Fibroblast of pulmonary artery (primary cell): ENCODE data around the gene PAX5.

Experiments used
- DNase-seq: peaks from one replicate; pipeline ENCODE4 v3.0.0-alpha.2; 2010; ENCODE audit warnings: low read depth
- H3K4me3 ChIP-seq: replicated peaks from 2 replicates; pipeline ENCODE4 v1.5.1; 2011; ENCODE audit warnings: low read depth, mild to moderate bottlenecking, control low read depth, low read length, moderate library complexity
- TF ChIP-seq, protein P1 (sequence below): IDR thresholded peaks from 2 replicates; pipeline ENCODE4 v1.5.1; 2011; ENCODE audit warnings: mild to moderate bottlenecking, control low read depth, low read length, inconsistent platforms; ENCODE audit errors: missing control alignments

PAX5 gene

DNA sequence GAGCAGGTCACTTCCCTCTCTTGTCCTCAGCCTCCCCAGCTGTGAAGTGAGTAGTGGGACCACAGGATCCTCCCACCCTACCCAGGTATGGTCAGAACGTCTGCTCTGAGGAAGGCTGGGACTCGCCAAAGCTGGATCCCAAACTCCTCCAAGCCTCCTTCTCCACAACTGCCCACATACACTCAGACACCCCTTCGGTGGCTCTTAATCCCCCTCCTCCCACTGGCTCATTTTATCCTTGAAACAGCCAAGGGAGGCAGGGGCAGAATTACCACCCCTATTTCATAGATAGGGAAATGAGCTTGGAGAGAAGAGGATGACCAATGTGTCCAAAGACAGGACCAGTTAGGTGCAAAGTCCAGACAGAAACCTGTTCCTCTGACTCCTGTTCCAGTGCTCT, 121.4 kb downstream of the PAX5 start:
- DNase-seq, result no peak
- TF ChIP-seq, protein P1, sequence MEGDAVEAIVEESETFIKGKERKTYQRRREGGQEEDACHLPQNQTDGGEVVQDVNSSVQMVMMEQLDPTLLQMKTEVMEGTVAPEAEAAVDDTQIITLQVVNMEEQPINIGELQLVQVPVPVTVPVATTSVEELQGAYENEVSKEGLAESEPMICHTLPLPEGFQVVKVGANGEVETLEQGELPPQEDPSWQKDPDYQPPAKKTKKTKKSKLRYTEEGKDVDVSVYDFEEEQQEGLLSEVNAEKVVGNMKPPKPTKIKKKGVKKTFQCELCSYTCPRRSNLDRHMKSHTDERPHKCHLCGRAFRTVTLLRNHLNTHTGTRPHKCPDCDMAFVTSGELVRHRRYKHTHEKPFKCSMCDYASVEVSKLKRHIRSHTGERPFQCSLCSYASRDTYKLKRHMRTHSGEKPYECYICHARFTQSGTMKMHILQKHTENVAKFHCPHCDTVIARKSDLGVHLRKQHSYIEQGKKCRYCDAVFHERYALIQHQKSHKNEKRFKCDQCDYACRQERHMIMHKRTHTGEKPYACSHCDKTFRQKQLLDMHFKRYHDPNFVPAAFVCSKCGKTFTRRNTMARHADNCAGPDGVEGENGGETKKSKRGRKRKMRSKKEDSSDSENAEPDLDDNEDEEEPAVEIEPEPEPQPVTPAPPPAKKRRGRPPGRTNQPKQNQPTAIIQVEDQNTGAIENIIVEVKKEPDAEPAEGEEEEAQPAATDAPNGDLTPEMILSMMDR, result no peak

DNA sequence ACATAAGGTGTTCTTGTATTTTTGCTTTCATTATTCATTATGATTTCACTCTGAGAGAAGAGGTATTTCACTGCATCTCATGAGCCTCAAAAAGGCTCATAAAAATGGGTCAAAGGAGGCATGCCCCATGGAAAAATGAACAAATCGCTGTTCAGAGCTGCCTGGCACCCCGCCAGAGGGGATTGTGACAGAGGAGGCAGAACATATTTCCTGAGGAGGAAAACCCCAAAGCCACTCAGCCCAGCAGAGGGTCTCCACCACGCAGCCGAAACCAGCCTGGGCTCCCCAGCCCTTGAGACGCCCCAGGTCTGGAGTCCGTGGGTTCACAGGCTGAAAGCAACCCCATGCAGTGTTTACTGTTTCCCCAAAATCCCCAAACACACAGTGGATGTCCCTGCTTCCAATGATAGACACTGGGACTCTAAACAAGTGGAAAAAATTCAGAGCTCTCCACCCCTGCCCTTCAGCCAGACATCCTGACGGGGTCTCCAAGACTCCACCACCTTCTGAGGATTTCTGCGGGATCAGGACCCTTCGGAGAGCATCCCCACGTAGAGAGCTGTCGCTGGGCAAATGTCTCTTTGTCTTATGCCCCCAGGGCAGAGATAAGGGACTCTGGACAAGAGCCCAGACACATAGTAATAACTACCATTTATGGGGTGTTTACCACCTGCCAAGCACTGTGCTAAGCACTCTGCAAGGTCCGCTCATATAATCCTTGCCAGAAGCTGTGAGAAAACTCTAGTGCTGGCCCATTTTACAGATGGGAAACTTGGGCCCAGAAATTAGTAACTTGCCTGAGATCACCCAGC, 122.3 kb downstream of the PAX5 start:
- no peak overlapping the region for H3K4me3 ChIP-seq
- no peak for DNase-seq
- TF ChIP-seq, protein P1, result no peak

More for the DNA sequence above, 121.4 kb downstream of the PAX5 start:
- H3K4me3 ChIP-seq, result no peak overlapping the region

DNA sequence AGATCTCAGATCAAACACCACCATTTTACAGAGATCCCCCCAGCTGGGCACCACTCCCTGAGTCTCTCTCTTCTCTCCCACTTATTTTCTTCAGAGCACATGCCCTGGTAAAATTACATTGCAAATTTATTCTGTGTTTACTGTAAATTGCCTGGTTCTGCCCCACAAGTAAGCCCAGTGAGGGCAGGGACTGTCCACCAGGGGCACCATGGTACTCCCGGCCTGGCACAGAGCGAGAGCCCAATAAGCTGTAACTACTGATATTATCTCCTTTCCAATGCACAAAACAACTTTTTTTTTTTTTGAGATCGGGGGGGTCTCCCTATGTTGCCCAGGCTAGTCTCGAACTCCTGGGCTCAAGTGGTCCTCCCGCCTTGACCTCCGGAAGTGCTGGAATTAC, 123.0 kb downstream of the PAX5 start:
- TF ChIP-seq, protein P1, result no peak
- no peak for DNase-seq
- H3K4me3 ChIP-seq, result no peak overlapping the region

DNA sequence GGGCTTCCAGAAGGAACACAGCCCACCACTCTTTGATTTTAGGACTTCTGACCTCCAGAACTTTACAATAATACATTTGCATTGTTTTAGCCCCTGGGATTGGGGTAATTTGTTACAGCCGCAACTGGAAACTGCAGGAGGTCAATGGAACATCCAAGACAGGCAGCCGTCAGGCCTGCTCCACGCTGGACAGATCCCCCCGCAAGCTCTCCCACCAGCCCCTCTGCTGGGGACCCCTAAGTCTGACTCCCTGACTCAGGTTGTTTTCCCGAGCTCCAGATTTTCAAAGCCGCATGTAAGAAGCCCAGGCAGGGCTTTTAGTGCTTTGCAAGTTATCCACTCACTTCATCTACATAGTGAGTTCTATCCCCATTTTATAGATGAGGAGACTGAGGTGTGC, 127.6 kb downstream of the PAX5 start:
- no peak for DNase-seq
- TF ChIP-seq, protein P1, result no peak
- no peak overlapping the region for H3K4me3 ChIP-seq

DNA sequence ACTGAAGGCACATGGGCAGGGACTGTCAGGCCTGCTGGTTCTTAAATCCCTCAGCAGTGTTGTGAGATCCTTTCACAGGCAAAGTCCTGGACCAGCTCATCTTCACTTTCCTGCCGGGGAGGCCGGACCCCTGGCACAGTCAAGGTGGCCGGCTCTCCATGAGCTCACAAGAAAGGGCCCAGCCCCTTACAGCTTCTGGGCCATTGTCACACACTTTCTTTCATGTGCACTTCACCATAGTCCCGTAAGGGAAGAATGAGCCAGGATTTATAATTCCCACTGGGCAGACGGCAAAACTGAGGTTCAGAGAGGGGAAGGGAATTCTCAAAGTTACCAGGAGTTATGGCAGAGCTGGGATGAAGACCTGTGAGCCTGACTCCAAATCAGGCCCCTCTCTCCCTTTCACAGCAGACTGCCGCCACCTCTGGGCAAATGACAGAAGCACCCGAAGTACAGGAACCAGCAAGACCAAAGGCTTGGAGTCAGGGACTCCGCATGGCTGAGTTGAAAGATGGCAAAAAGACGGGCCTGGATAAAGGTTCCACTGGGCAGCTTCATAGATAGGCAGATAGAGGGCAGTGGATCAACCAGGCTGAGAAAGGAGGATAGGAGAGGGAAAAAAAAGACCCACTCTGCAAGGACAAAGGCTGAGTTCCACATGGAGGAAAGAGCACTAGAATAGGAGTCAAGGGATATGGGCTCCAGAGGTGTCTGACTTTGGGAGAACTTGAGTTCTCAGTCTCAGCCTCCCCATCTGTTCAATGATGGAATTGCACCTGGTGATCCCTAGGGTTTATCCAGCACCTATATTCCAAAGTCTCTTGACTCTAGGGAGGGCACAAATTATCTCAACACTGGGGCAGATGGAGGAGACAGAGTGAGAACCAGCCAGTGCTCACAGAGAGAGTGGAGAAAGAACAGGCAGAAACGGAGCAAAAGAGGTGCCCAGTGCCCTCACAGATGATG, 128.7 kb downstream of the PAX5 start:
- TF ChIP-seq, protein P1, result no peak
- DNase-seq, result no peak
- H3K4me3 ChIP-seq, result no peak overlapping the region

DNA sequence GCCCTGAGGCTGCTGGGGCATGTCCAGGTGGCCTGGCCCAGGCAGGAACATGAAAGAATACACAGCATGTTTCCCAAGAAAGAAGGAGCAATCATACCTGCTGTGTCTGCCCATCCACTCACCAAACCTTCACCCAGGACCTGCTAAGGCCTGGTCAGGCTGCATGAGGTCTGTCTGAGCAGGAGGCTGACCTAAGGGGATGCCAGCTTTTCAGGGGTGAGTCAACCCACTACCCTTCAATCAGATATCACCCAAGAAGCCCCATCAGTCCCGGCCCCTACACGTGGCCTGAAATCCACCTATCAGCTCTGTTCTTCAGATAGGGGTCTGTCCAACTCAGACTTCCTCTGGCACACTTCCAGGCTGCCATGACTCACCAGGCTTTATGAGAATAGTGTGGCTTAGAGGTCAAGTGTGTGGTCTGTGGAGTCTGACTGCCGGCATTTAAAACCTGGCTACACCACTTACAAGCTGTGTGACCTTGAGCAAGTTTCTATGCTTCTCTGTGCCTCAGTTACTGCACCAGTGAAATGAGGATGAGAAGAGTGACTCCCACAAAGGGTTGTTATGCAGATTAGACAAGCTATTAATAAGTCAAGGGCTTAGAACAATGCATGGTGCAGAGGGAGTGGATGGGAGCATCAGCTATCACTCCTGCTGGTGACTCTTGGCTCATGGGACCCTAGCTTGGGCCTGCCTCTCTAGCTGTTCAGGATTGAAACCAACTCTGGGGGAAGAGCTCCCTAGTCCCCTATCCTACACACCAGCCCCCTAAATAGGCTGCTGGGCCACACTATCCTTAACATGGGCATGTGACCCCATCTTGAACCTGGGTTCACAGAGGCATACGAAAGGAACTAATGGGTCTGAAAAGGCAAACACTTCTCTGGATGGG, 130.3 kb downstream of the PAX5 start:
- peak; percentile 87 for DNase-seq

More for the DNA sequence above, 130.3 kb downstream of the PAX5 start:
- no peak overlapping the region for H3K4me3 ChIP-seq
- TF ChIP-seq, protein P1, result no peak
